22Rv1 (cell line): ENCODE results near the gene TMC4.
A peak's percentile ranks its signal among the peaks of the same experiment; 100 is the strongest.
"Not testable (repeated sequence)": the region's sequence is repeated elsewhere in the genome, so short reads cannot be mapped to it uniquely, and the experiment has no call there.

Source experiments
- H3K27ac ChIP-seq: fragments of 450-650 bp; 2 replicates; pipeline ENCODE4 v1.5.1; 2017
- ZFX ChIP-seq: fragments of 450-650 bp; IDR thresholded peaks from 2 replicates; pipeline ENCODE4 v1.6.1; 2017; ENCODE audit warnings: antibody characterized with exemption, borderline replicate concordance
- TF ChIP-seq, protein P1 (sequence below): fragments of 450-650 bp; IDR thresholded peaks from 2 replicates; pipeline ENCODE4 v1.5.1; 2017; ENCODE audit warnings: mild to moderate bottlenecking

Gene TMC4

DNA sequence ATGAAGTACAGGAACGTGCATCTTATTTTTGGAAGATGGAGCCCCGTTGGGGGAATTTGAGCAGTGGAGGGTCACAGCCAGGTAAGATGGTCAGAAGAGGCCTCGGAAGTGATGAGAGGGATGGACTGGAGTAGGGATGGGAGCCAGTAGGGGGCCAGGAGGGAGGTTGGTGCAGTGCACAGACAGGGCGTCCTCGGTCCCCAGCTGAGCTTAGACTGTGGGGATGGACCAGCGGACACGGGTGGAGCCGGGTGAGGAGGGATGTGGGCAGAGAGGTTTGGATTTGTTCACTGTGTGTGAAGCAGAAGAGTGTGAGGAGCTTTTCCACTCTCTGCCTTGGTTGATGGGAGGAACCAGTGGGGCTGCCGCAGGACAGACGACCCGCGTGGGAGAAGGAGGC, 38.3 kb upstream of the TMC4 start:
- no peak overlapping the region for H3K27ac ChIP-seq
- no peak for TF ChIP-seq ZFX
- TF ChIP-seq, protein P1, sequence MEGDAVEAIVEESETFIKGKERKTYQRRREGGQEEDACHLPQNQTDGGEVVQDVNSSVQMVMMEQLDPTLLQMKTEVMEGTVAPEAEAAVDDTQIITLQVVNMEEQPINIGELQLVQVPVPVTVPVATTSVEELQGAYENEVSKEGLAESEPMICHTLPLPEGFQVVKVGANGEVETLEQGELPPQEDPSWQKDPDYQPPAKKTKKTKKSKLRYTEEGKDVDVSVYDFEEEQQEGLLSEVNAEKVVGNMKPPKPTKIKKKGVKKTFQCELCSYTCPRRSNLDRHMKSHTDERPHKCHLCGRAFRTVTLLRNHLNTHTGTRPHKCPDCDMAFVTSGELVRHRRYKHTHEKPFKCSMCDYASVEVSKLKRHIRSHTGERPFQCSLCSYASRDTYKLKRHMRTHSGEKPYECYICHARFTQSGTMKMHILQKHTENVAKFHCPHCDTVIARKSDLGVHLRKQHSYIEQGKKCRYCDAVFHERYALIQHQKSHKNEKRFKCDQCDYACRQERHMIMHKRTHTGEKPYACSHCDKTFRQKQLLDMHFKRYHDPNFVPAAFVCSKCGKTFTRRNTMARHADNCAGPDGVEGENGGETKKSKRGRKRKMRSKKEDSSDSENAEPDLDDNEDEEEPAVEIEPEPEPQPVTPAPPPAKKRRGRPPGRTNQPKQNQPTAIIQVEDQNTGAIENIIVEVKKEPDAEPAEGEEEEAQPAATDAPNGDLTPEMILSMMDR, result no peak

DNA sequence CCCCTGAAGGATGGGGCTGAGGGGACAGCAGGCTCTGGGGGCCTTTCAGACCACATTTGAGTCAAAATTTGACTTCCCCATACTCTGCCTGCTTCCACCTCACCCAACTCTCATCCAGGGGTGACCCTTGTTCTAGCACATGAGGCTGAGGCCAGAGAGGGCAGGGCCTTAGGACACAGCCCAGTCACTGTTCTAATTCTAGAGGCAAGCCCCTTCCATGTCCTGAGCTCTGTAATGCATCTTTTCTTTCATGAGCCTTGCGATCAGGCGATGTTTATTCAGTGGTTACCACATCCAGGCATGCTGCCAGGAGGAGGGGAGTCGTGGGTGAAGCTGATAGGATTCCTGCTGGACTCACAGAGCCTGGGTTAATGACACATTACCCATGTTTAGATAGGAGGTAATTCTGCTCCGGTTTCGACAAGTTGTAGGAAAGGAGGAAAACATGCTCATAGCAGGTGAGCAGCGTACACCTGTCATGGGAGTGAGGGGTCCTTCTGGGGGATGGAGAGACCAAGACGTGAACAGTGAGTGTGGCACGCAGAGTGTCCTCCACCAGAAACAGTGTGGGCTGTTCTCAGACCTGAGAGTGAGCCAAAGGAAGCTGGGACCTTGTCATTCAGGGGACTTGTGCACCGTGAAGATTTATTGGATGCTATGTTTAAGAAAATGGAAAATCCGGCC, 37.0 kb upstream of the TMC4 start:
- peak overlapping the region; percentile 58 for H3K27ac ChIP-seq
- TF ChIP-seq ZFX, result no peak
- TF ChIP-seq, protein P1, result no peak

DNA sequence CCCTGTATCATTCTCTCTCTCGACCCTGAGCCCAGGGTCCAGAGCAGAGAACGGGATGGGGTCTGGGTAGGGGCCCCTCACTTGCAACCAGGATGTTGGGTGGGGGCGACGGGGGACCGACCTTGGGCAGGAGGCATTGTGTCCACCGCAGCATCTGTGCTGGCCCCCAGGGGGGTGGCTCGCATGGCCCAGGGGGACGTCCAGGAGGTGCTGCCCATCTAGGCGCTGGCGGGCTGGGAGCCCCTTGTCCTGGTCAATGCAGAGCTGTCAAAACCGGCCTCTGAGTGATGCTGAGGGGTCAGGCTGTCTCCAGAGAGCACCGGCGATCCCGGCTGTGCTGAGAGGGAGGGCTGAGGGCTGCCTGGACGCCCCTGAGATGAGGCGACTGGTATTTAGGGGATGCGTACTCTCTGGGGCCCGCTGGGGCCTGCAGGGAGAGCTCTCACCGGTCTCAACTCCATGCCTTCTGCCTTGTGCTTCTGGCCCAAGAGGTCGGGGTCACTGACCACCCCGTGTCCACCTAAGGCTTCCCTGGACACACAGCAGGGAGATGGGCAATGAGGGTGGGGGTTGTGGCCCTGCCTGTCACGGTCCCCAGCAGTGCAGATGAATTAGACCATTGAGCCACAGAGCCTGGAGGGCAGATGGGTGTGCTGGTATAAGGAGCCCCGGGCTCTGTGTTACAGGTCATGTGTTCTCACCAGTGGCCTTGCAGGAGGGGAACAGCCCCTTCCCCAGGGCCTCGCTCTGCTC, 36.3 kb upstream of the TMC4 start:
- TF ChIP-seq, protein P1, result no peak
- no peak for TF ChIP-seq ZFX
- peak overlapping the region; percentile 58 for H3K27ac ChIP-seq

DNA sequence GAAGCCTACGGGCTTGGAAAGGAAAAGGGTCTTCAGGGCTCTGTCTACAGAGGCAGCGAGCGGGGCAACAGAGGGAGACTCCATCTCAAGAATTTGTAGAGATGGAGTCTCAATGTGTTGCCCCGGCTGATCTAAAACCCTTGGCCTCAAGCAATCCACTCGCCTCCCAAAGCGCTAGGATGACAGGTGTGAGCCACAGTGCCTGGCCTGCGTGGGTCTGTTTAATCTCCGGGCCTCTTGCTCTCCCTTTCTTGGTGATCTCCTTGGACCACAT, 35.8 kb upstream of the TMC4 start:
- H3K27ac ChIP-seq, result peak overlapping the region; percentile 58
- no peak for TF ChIP-seq ZFX
- TF ChIP-seq, protein P1, result no peak

DNA sequence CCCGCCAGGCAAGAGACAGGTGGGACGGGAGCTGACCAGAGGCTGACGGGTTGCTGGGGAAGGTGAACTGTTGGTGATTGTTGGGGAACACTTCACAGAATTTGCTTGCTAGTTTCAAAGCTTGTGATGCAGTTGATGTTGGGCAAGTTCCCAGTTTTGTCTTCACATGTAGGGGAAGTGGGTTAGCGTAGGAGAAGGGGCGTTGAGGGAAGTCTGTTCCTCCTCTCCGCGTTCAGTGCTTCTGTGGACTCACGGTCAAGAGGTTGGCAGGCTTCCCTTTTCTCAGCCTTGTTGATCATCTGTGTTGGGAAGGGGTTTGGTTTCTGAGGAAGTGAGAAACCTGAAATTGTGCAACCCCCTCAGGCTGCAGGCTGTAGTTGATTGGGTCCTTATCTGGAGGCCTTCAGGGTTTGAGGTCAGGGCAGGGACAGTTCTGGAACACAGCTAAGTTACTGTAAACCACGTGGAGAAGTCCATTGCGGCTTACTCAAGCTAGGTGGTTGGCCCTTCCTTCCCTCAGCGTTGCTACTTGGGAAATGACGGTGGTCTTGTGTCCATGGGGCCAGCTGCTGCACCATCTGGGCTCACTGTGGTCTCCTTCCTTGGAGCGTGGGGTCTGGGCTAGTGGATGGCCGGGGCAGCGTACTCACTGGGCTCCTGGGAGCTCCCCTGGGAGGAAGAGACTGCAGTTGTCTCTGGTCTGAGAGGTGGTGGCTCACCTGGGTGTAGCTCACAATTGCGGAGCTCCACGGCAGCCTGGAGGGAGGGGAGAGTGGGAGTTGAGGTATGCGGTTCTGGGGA, 35.2 kb upstream of the TMC4 start:
- TF ChIP-seq, protein P1, result no peak
- TF ChIP-seq ZFX, result no peak
- peak overlapping the region; percentile 58 for H3K27ac ChIP-seq

DNA sequence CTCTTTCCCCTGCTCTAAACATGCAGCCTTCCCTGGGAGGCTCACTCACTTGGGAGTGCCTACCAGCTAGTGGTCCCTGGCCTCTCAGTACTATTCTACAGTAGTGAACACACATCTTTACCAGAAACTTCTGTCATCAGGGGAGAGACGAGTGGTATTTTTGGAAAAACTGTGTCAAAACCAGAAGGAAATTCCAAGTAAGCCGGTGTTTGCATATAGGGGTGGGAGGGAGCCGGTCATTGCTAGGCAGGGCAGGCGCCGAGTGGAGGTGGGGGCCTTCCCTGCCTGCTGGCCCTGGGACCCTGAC, 34.7 kb upstream of the TMC4 start:
- H3K27ac ChIP-seq, result peak overlapping the region; percentile 58
- no peak for TF ChIP-seq ZFX
- TF ChIP-seq, protein P1, result no peak

DNA sequence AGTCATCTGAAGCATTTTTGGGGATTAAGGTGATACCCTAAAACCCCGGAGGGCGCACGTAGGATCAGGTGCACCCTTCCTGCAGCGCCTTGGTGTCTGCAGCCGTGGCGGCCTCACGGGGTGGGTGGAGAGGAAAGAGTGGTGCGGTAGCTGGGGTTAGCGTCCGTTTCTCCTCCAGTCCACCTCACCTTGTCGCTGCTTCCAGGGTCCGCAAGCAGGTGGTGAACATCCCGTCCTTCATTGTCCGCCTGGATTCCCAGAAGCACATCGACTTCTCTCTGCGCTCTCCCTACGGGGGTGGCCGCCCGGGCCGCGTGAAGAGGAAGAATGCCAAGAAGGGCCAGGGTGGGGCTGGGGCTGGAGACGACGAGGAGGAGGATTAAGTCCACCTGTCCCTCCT, 34.2 kb upstream of the TMC4 start:
- H3K27ac ChIP-seq, result not testable (repeated sequence)
